OCI-LY7 (cell line): Measurements from ENCODE around the gene POM121L2.

ENCODE experiments used
- EZH2phosphoT487 ChIP-seq: fragments of 200-600 bp; sonication (generic); IDR thresholded peaks from 2 replicates; pipeline ENCODE4 v1.6.1; 2018; ENCODE audit warnings: low read depth, borderline replicate concordance, mild to moderate bottlenecking, mixed run types, antibody characterized with exemption, low read length, moderate library complexity, mixed read lengths
- TF ChIP-seq, protein P1 (sequence below): fragments of 200-600 bp; sonication (generic); conservative IDR thresholded peaks from 2 replicates; pipeline ENCODE4 v1.5.1; 2014; ENCODE audit warnings: mild to moderate bottlenecking, antibody characterized with exemption, low read length, moderate library complexity, mixed read lengths

GRCh38 chr6:27290065-27290849 is 21.8 kb downstream of the POM121L2 start:
- TF ChIP-seq, protein P1, sequence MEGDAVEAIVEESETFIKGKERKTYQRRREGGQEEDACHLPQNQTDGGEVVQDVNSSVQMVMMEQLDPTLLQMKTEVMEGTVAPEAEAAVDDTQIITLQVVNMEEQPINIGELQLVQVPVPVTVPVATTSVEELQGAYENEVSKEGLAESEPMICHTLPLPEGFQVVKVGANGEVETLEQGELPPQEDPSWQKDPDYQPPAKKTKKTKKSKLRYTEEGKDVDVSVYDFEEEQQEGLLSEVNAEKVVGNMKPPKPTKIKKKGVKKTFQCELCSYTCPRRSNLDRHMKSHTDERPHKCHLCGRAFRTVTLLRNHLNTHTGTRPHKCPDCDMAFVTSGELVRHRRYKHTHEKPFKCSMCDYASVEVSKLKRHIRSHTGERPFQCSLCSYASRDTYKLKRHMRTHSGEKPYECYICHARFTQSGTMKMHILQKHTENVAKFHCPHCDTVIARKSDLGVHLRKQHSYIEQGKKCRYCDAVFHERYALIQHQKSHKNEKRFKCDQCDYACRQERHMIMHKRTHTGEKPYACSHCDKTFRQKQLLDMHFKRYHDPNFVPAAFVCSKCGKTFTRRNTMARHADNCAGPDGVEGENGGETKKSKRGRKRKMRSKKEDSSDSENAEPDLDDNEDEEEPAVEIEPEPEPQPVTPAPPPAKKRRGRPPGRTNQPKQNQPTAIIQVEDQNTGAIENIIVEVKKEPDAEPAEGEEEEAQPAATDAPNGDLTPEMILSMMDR, result no peak
- no peak for TF ChIP-seq EZH2phosphoT487
